T-helper 17 cell (primary cell): Measurements from ENCODE around the gene PPFIA2. TPM values are rescaled to one million over a fixed set of nuclear protein-coding genes. Genes with fewer than 3 reads are reported as not detected.
A peak's percentile ranks its signal among the peaks of the same experiment; 100 is the strongest.
"Not testable (repeated sequence)": the region's sequence is repeated elsewhere in the genome, so short reads cannot be mapped to it uniquely, and the experiment has no call there.

Experiments
- ATAC-seq: fragments of 150-1000 bp; cut with Tn5 transposase; 2 replicates; pipeline ENCODE4 v1.10.0; 2021; ENCODE audit warnings: mild to moderate bottlenecking, moderate library complexity
- DNase-seq, 3 donors: peaks; one replicate each; pipeline versions ENCODE4 v3.0.0 to v3.0.0-alpha.2; 2020 to 2021
- H3K9me3 ChIP-seq: one replicate; pipeline ENCODE4 v1.7.0; 2013; ENCODE audit warnings: low read length, mild to moderate bottlenecking; ENCODE audit not compliant: control insufficient read depth, poor library complexity, severe bottlenecking
- H3K27ac Mint-ChIP-seq: one replicate; pipeline ENCODE4 v1.8.0; 2022; ENCODE audit warnings: mild to moderate bottlenecking, moderate library complexity, mixed read lengths
- H3K27me3 Mint-ChIP-seq: one replicate; pipeline ENCODE4 v1.8.0; 2022; ENCODE audit warnings: mixed read lengths
- H3K36me3 Mint-ChIP-seq: one replicate; pipeline ENCODE4 v1.8.0; 2022; ENCODE audit warnings: low read depth, mixed read lengths
- H3K4me1 Mint-ChIP-seq: one replicate; pipeline ENCODE4 v1.8.0; 2022; ENCODE audit warnings: mild to moderate bottlenecking, mixed read lengths
- H3K4me3 Mint-ChIP-seq: one replicate; pipeline ENCODE4 v1.8.0; 2022; ENCODE audit warnings: mild to moderate bottlenecking, moderate library complexity, mixed read lengths
- total RNA-seq, 4 donors: library from RNA in 2 of 4; stranded (reverse) in 2 of 4; gene quantifications; one replicate each; pipeline ENCODE4 v1.2.3 and lab custom pipeline; 2022 to 2026

The PPFIA2 gene
- total RNA-seq, 2 donors from 2014 or later = not detected

GRCh38 chr12:81723361-81723760 is 35.8 kb downstream of the PPFIA2 start:
- no peaks in the 10 kb centered on the region for H3K9me3 ChIP-seq
- Mint-ChIP-seq H3K4me3 (no peak overlapping the region), H3K36me3 (no peaks in the 10 kb centered on the region), H3K27ac (no peak overlapping the region), H3K4me1 (no peaks in the 10 kb centered on the region), H3K27me3 (no peaks in the 10 kb centered on the region)
- no peak for DNase-seq
- no peak for ATAC-seq

GRCh38 chr12:81722004-81722403 is 37.1 kb downstream of the PPFIA2 start:
- no peak overlapping the region for H3K4me3 Mint-ChIP-seq

DNA sequence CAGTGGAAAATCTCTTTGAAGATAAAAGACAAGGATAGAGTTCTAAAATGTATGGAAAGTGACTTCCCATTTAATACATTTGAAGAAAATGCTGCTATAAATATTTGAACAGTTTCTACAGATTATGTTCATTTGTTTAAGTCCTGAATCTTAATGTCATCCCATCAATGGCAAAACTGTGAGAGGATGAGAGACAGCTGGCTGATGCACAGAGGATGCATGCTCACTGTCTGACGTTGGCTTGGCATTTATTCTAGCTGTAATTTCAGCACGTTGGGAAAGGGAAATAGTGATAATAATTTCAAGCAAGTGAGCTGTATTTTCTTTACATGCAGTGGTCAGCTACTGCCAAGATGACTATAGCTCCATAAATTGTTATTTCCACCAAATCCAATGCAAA is 40.5 kb downstream of the PPFIA2 start:
- DNase-seq = no peak
- Mint-ChIP-seq H3K4me3 (no peak overlapping the region), H3K27me3 (no peaks in the 10 kb centered on the region), H3K36me3 (no peaks in the 10 kb centered on the region), H3K4me1 (no peaks in the 10 kb centered on the region), H3K27ac (no peak overlapping the region)
- H3K9me3 ChIP-seq = no peaks in the 10 kb centered on the region
- ATAC-seq = no peak

More at GRCh38 chr12:81722004-81722403, 37.1 kb downstream of the PPFIA2 start:
- H3K27me3 Mint-ChIP-seq = no peaks in the 10 kb centered on the region
- no peak for ATAC-seq
- H3K36me3 Mint-ChIP-seq = no peaks in the 10 kb centered on the region
- no peak for DNase-seq
- H3K4me1 Mint-ChIP-seq = no peaks in the 10 kb centered on the region
- H3K9me3 ChIP-seq = no peaks in the 10 kb centered on the region
- H3K27ac Mint-ChIP-seq = no peak overlapping the region

GRCh38 chr12:81712536-81712935 is 46.6 kb downstream of the PPFIA2 start:
- DNase-seq = no peak
- H3K9me3 ChIP-seq = no peaks in the 10 kb centered on the region
- no peak overlapping the region for H3K4me3 Mint-ChIP-seq
- no peak for ATAC-seq
- no peaks in the 10 kb centered on the region for H3K27me3 Mint-ChIP-seq
- H3K27ac Mint-ChIP-seq = no peak overlapping the region
- H3K36me3 Mint-ChIP-seq = no peaks in the 10 kb centered on the region
- H3K4me1 Mint-ChIP-seq = no peaks in the 10 kb centered on the region

- no peak for ATAC-seq
- no peaks in the 10 kb centered on the region for H3K9me3 ChIP-seq
- H3K27ac Mint-ChIP-seq = no peak overlapping the region
- DNase-seq = no peak
- no peaks in the 10 kb centered on the region for H3K27me3 Mint-ChIP-seq
- H3K4me3 Mint-ChIP-seq = no peak overlapping the region
- no peaks in the 10 kb centered on the region for H3K4me1 Mint-ChIP-seq
- no peaks in the 10 kb centered on the region for H3K36me3 Mint-ChIP-seq
These were observed 53.6 kb downstream of the PPFIA2 start for GRCh38 chr12:81705586-81705985.

- H3K27me3 Mint-ChIP-seq = no peaks in the 10 kb centered on the region
- no peaks in the 10 kb centered on the region for H3K4me1 Mint-ChIP-seq
- no peaks in the 10 kb centered on the region for H3K9me3 ChIP-seq
- no peak overlapping the region for H3K4me3 Mint-ChIP-seq
- no peaks in the 10 kb centered on the region for H3K36me3 Mint-ChIP-seq
- no peak for DNase-seq
- H3K27ac Mint-ChIP-seq = no peak overlapping the region
- ATAC-seq = no peak
These were observed 59.6 kb downstream of the PPFIA2 start for GRCh38 chr12:81699551-81699950.

- Mint-ChIP-seq H3K4me3 (no peak overlapping the region), H3K36me3 (no peaks in the 10 kb centered on the region), H3K27me3 (no peaks in the 10 kb centered on the region), H3K27ac (no peak overlapping the region), H3K4me1 (peaks cover 2% of the 10 kb centered on the region)
- H3K9me3 ChIP-seq = no peaks in the 10 kb centered on the region
- DNase-seq (no peak), ATAC-seq (no peak)
These were observed 67.1 kb downstream of the PPFIA2 start for GRCh38 chr12:81692008-81692407.

DNA sequence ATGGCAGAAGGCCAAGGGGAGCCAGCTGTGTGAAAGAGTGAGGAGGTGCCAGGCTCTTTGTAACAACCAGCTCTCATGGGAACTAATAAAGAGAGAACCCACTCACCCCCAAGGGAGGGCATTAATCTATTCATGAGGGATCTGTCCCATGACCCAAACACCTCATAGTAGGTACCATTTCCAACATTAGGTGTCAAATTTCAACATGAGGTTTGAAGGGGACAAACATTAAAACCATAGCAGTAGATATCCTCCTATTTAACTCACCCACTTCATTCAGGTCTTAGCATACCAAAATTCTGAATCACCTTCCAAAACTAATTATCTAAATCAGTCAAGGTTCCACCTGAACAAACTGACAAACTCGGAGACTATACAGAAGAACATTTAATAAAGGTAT is 75.3 kb downstream of the PPFIA2 start:
- no peak for ATAC-seq
- no peak for DNase-seq
- Mint-ChIP-seq H3K4me3 (no peak overlapping the region), H3K4me1 (no peaks in the 10 kb centered on the region), H3K36me3 (no peaks in the 10 kb centered on the region), H3K27me3 (no peaks in the 10 kb centered on the region), H3K27ac (no peak overlapping the region)
- H3K9me3 ChIP-seq = no peaks in the 10 kb centered on the region

GRCh38 chr12:81679614-81680013 is 79.5 kb downstream of the PPFIA2 start:
- no peaks in the 10 kb centered on the region for H3K9me3 ChIP-seq
- no peak overlapping the region for H3K27ac Mint-ChIP-seq
- no peaks in the 10 kb centered on the region for H3K27me3 Mint-ChIP-seq
- no peak for DNase-seq
- H3K4me1 Mint-ChIP-seq = no peaks in the 10 kb centered on the region
- H3K4me3 Mint-ChIP-seq = no peak overlapping the region
- H3K36me3 Mint-ChIP-seq = no peaks in the 10 kb centered on the region
- no peak for ATAC-seq

DNA sequence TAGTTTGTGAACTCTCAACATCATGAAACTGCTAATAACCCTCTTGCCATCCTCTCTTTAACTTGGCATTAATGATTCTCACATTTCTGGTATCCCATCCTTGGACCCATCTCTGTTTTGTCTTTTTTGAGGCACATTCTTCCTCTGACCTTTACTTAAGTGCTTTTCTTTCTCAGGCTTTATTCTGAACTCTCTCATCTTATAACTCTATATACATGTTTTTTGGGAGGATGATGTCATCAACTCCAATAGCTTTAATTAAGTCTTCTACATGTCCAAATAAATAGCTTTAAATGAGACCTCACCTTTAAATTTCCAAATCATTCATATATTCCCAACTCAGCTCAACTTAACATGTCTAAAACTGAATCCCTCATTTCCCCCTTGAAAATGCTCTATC is 88.4 kb downstream of the PPFIA2 start:
- no peak for ATAC-seq
- no peak for DNase-seq
- Mint-ChIP-seq H3K27me3 (no peaks in the 10 kb centered on the region), H3K36me3 (no peaks in the 10 kb centered on the region), H3K4me3 (no peak overlapping the region), H3K27ac (no peak overlapping the region), H3K4me1 (no peaks in the 10 kb centered on the region)
- H3K9me3 ChIP-seq = no peaks in the 10 kb centered on the region

GRCh38 chr12:81668475-81668874 is 90.7 kb downstream of the PPFIA2 start:
- Mint-ChIP-seq H3K4me3 (no peak overlapping the region), H3K36me3 (no peaks in the 10 kb centered on the region), H3K27me3 (no peaks in the 10 kb centered on the region), H3K4me1 (no peaks in the 10 kb centered on the region), H3K27ac (no peak overlapping the region)
- ATAC-seq (no peak), DNase-seq (no peak)
- no peaks in the 10 kb centered on the region for H3K9me3 ChIP-seq

GRCh38 chr12:81659310-81659709 is 99.8 kb downstream of the PPFIA2 start:
- not testable (repeated sequence) for H3K4me3 Mint-ChIP-seq, H3K36me3 Mint-ChIP-seq, H3K27ac Mint-ChIP-seq, H3K4me1 Mint-ChIP-seq, H3K9me3 ChIP-seq, ATAC-seq, H3K27me3 Mint-ChIP-seq, DNase-seq

GRCh38 chr12:81644503-81644902 is 114.6 kb downstream of the PPFIA2 start:
- H3K4me1 Mint-ChIP-seq = no peaks in the 10 kb centered on the region
- H3K9me3 ChIP-seq = no peaks in the 10 kb centered on the region
- ATAC-seq (peak; percentile 58), DNase-seq (no peak)
- no peak overlapping the region for H3K4me3 Mint-ChIP-seq
- no peaks in the 10 kb centered on the region for H3K36me3 Mint-ChIP-seq
- no peak overlapping the region for H3K27ac Mint-ChIP-seq
- peaks cover 6% of the 10 kb centered on the region for H3K27me3 Mint-ChIP-seq

DNA sequence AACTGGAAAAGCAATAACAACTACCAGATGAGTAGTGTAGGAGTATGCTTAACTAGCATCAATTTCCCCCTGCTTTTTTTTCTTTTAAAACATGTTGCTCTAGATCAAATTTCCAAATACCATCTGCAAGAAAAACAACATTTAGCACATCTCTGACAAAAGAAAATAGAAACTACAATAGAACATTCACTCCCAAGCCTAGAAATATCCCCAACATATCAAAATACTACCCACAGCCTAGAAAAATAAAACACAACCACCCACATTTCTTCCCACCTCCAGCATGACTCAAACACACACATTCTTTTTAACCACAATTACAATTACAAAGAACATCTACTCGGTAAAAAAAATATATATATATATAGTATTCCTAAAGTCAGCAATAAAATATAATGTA is 120.0 kb downstream of the PPFIA2 start:
- no peak for DNase-seq
- ATAC-seq = no peak
- H3K27ac Mint-ChIP-seq = no peak overlapping the region
- no peaks in the 10 kb centered on the region for H3K36me3 Mint-ChIP-seq
- H3K27me3 Mint-ChIP-seq = peaks cover 20% of the 10 kb centered on the region
- no peaks in the 10 kb centered on the region for H3K9me3 ChIP-seq
- H3K4me3 Mint-ChIP-seq = no peak overlapping the region
- no peaks in the 10 kb centered on the region for H3K4me1 Mint-ChIP-seq

- Mint-ChIP-seq H3K4me3 (no peak overlapping the region), H3K36me3 (no peaks in the 10 kb centered on the region), H3K27me3 (peaks cover 9% of the 10 kb centered on the region), H3K27ac (no peak overlapping the region), H3K4me1 (no peaks in the 10 kb centered on the region)
- no peak for DNase-seq
- no peaks in the 10 kb centered on the region for H3K9me3 ChIP-seq
- ATAC-seq = no peak
These were observed 126.0 kb downstream of the PPFIA2 start for GRCh38 chr12:81633127-81633526.
